H1 (cell line): ENCODE measurements around the gene CAMTA1. TPM values are rescaled to one million over a fixed set of nuclear protein-coding genes. Genes with fewer than 3 reads are reported as not detected.

Source experiments
- CTCF ChIA-PET: fragments of 300-600 bp; sonication (Branson Sonifier 250); formaldehyde crosslinking; loops from one replicate; lab custom pipeline; 2021; ENCODE audit not compliant: partially characterized antibody; lab: Charles Lee
- POLR2A ChIA-PET: fragments of 300-600 bp; sonication (Branson Sonifier 250); formaldehyde crosslinking; loops from one replicate; lab custom pipeline; 2021; ENCODE audit warnings: inconsistent platforms; ENCODE audit not compliant: partially characterized antibody; lab: Charles Lee
- DNase-seq, 2 experiments: peaks; one replicate each; pipeline versions ENCODE4 v3.0.0 to v3.0.0-alpha.2; 2010 to 2022; ENCODE audit warnings: low spot score in 2 of 2, low read depth in 1 of 2, mixed read lengths in 1 of 2
- FAIRE-seq: peaks from 2 replicates; lab custom pipeline; 2011; peaks lifted over from hg19 to GRCh38; lab: Jason Lieb, UNC
- H2AFZ ChIP-seq: 2 replicates; pipeline ENCODE4 v1.8.1; 2012; ENCODE audit warnings: low read length, inconsistent platforms
- H2AK5ac ChIP-seq: 2 replicates; pipeline ENCODE4 v1.6.1; 2013; ENCODE audit warnings: low read depth, low read length
- H2BK120ac ChIP-seq: replicated peaks from 2 replicates; pipeline ENCODE3; 2013; ENCODE audit warnings: low read depth, low read length, inconsistent platforms
- H2BK12ac ChIP-seq: 2 replicates; pipeline ENCODE4 v1.6.1; 2013; ENCODE audit warnings: low read depth, low read length
- H2BK15ac ChIP-seq: 2 replicates; pipeline ENCODE4 v1.6.1; 2013; ENCODE audit warnings: low read length
- H2BK20ac ChIP-seq: 2 replicates; pipeline ENCODE4 v1.6.1; 2013; ENCODE audit warnings: low read length
- H2BK5ac ChIP-seq: 2 replicates; pipeline ENCODE4 v1.6.1; 2013; ENCODE audit warnings: low read depth, low read length
- H3K14ac ChIP-seq: 2 replicates; pipeline ENCODE4 v1.6.1; 2013; ENCODE audit warnings: inconsistent platforms; ENCODE audit not compliant: insufficient read length
- H3K18ac ChIP-seq: 2 replicates; pipeline ENCODE4 v1.6.1; 2013; ENCODE audit warnings: low read length; ENCODE audit errors: extremely low read depth
- H3K23ac ChIP-seq: 2 replicates; pipeline ENCODE4 v1.6.1; 2013; ENCODE audit warnings: inconsistent platforms; ENCODE audit not compliant: insufficient read length
- H3K23me2 ChIP-seq: 2 replicates; pipeline ENCODE4 v1.6.1; 2013; ENCODE audit warnings: low read depth, low read length
- H3K27ac ChIP-seq: 2 replicates; pipeline ENCODE4 v1.6.1; 2011; ENCODE audit warnings: low read depth, low read length, inconsistent platforms
- H3K27me3 ChIP-seq, 4 experiments: replicated peaks in 1 of 4; 1 replicate in 1 of 4; 2 replicates in 3 of 4; pipeline versions ENCODE4 v1.6.1 to v1.8.1; 2011 to 2013; ENCODE audit warnings: low read length in 3 of 4, mild to moderate bottlenecking in 3 of 4, inconsistent platforms in 2 of 4, mixed read lengths in 2 of 4, moderate library complexity in 1 of 4; ENCODE audit not compliant: control insufficient read depth in 3 of 4, insufficient read depth in 3 of 4; ENCODE audit errors: extremely low read depth in 1 of 4
- H3K36me3 ChIP-seq, 4 experiments: 2 replicates each; pipeline versions ENCODE4 v1.6.1 to v1.8.1; 2011 to 2013; ENCODE audit warnings: mild to moderate bottlenecking in 4 of 4, low read length in 3 of 4, moderate library complexity in 2 of 4, control low read depth in 1 of 4, inconsistent platforms in 1 of 4; ENCODE audit not compliant: insufficient read depth in 4 of 4, control insufficient read depth in 2 of 4
- H3K4ac ChIP-seq: replicated peaks from 2 replicates; pipeline ENCODE3; 2013; ENCODE audit warnings: low read length, low read depth, mixed read lengths, inconsistent platforms; ENCODE audit not compliant: insufficient read length
- H3K4me1 ChIP-seq, 4 experiments: replicated peaks in 1 of 4; 1 replicate in 1 of 4; 2 replicates in 3 of 4; pipeline versions ENCODE4 v1.6.1 to v1.8.1; 2011 to 2013; ENCODE audit warnings: low read length in 3 of 4, inconsistent platforms in 2 of 4, mixed read lengths in 1 of 4; ENCODE audit not compliant: insufficient read depth in 4 of 4, control insufficient read depth in 3 of 4
- H3K4me2 ChIP-seq, 2 experiments: 2 replicates each; pipeline versions ENCODE4 v1.6.1 to v1.8.1; 2011 to 2013; ENCODE audit warnings: low read depth in 2 of 2, low read length in 2 of 2, control low read depth in 1 of 2, inconsistent platforms in 1 of 2, mild to moderate bottlenecking in 1 of 2; ENCODE audit not compliant: insufficient read depth in 1 of 2
- H3K4me3 ChIP-seq, 4 experiments: fragments of 200-600, 300-600 bp in 1 of 4; sonication (generic), shearing (Covaris generic), sonication (Bioruptor Twin) in 1 of 4; 2 replicates each; pipeline versions ENCODE4 v1.5.1 to v1.8.1; 2011 to 2016; ENCODE audit warnings: low read length in 4 of 4, low read depth in 3 of 4, control low read depth in 2 of 4, inconsistent platforms in 2 of 4, mild to moderate bottlenecking in 2 of 4, mixed read lengths in 1 of 4, moderate library complexity in 1 of 4; ENCODE audit not compliant: insufficient read depth in 2 of 4; ENCODE audit errors: extremely low read depth in 1 of 4
- H3K56ac ChIP-seq: replicated peaks from 2 replicates; pipeline ENCODE3; 2013; ENCODE audit warnings: low read depth, mild to moderate bottlenecking, mixed read lengths, low read length, inconsistent platforms; ENCODE audit not compliant: insufficient read length
- H3K79me1 ChIP-seq: 2 replicates; pipeline ENCODE4 v1.6.1; 2013; ENCODE audit warnings: low read depth, low read length, control low read depth
- H3K79me2 ChIP-seq, 2 experiments: 2 replicates each; pipeline versions ENCODE4 v1.6.1 to v1.8.1; 2012 to 2013; ENCODE audit warnings: low read length in 2 of 2, mild to moderate bottlenecking in 2 of 2, inconsistent platforms in 1 of 2; ENCODE audit not compliant: insufficient read depth in 2 of 2, control insufficient read depth in 1 of 2
- H3K9ac ChIP-seq, 4 experiments: replicated peaks in 1 of 4; 1 replicate in 1 of 4; 2 replicates in 3 of 4; pipeline versions ENCODE4 v1.6.1 to v1.8.1; 2011 to 2013; ENCODE audit warnings: low read depth in 3 of 4, low read length in 3 of 4, control low read depth in 2 of 4, mild to moderate bottlenecking in 2 of 4, moderate library complexity in 2 of 4, inconsistent platforms in 1 of 4; ENCODE audit errors: extremely low read depth in 1 of 4
- H3K9me3 ChIP-seq, 2 experiments: 2 replicates each; pipeline versions ENCODE4 v1.6.1 to v1.8.1; 2012 to 2013; ENCODE audit warnings: mild to moderate bottlenecking in 2 of 2, moderate library complexity in 2 of 2, control low read depth in 1 of 2, inconsistent platforms in 1 of 2, low read depth in 1 of 2, low read length in 1 of 2, mixed read lengths in 1 of 2; ENCODE audit not compliant: insufficient read depth in 2 of 2
- H4K20me1 ChIP-seq, 2 experiments: replicated peaks in 1 of 2; 2 replicates each; pipeline versions ENCODE3 to v1.8.1; 2011 to 2013; ENCODE audit warnings: inconsistent platforms in 2 of 2, low read length in 2 of 2, mild to moderate bottlenecking in 1 of 2; ENCODE audit not compliant: insufficient read depth in 2 of 2, control insufficient read depth in 1 of 2
- H4K5ac ChIP-seq: 2 replicates; pipeline ENCODE4 v1.6.1; 2013; ENCODE audit warnings: low read length, low read depth, mixed read lengths, inconsistent platforms; ENCODE audit not compliant: insufficient read length
- H4K8ac ChIP-seq: 2 replicates; pipeline ENCODE4 v1.8.0; 2013; ENCODE audit warnings: mild to moderate bottlenecking, moderate library complexity, low read length, inconsistent platforms; ENCODE audit not compliant: insufficient read depth; ENCODE audit errors: extremely low read depth
- H4K91ac ChIP-seq: replicated peaks from 2 replicates; pipeline ENCODE3; 2013; ENCODE audit warnings: low read length, mixed read lengths, inconsistent platforms; ENCODE audit not compliant: insufficient read length
- CREB1 ChIP-seq: IDR thresholded peaks from 2 replicates; pipeline ENCODE4 v1.6.1; 2012; ENCODE audit warnings: inconsistent platforms
- EGR1 ChIP-seq: IDR thresholded peaks from 2 replicates; pipeline ENCODE4 v1.6.1; 2011; ENCODE audit warnings: low read depth, low read length, borderline replicate concordance
- EZH2 ChIP-seq: fragments of 200-600 bp; sonication (generic); IDR thresholded peaks from 2 replicates; pipeline ENCODE4 v1.7.1; 2012; ENCODE audit warnings: low read depth, mild to moderate bottlenecking, moderate library complexity, low read length, inconsistent platforms; ENCODE audit not compliant: severe bottlenecking
- POLR2A ChIP-seq, 2 experiments: IDR thresholded peaks; 1 replicate in 1 of 2; 2 replicates in 1 of 2; pipeline ENCODE4 v1.6.1; 2011; ENCODE audit warnings: low read depth in 2 of 2, low read length in 2 of 2, mild to moderate bottlenecking in 2 of 2; ENCODE audit errors: control extremely low read depth in 1 of 2
- POU5F1 ChIP-seq: IDR thresholded peaks from 2 replicates; pipeline ENCODE4 v1.6.1; 2011; ENCODE audit warnings: low read depth, mild to moderate bottlenecking, low read length, moderate library complexity
- SIN3A ChIP-seq, 2 experiments: IDR thresholded peaks in 1 of 2; conservative IDR thresholded peaks in 1 of 2; 2 replicates each; pipeline ENCODE4 v1.6.1; 2011 to 2012; ENCODE audit warnings: low read length in 2 of 2, improper control_type of control experiment in 1 of 2, low read depth in 1 of 2, mild to moderate bottlenecking in 1 of 2
- whole genome bisulfite sequencing, 2 experiments: shearing (Covaris generic) in 1 of 2; methylation state at CpG; one replicate each; pipeline versions ENCODE4 v1.1.6 to v1.1.7; 2013 to 2015; ENCODE audit warnings: low lambda C conversion rate in 2 of 2, mixed read lengths in 2 of 2, inconsistent platforms in 1 of 2, low coverage in 1 of 2, missing lambda C conversion rate in 1 of 2; ENCODE audit not compliant: insufficient replicate concordance in 2 of 2, insufficient coverage in 1 of 2, insufficient read length in 1 of 2; ENCODE audit errors: extremely low coverage in 1 of 2, missing lambda C conversion rate in 1 of 2; 5-methylcytosine and 5-hydroxymethylcytosine counted together
- polyA plus RNA-seq, 7 experiments: library from polyadenylated mRNA; depleted of rRNA in 3 of 7; stranded (reverse) in 5 of 7; unstranded in 2 of 7; fragments of >200 nt in 5 of 7; fragments of 200-250 nt in 2 of 7; gene quantifications; 1 replicate in 5 of 7; 2 replicates in 1 of 7; 4 replicates in 1 of 7; pipeline versions ENCODE4 v1.2.1 to v1.2.3, GENCODE V29; 2011 to 2013; ENCODE audit warnings: missing spikeins in 2 of 7, mixed read lengths in 2 of 7
- total RNA-seq: library from RNA; stranded (reverse); fragmentation: NEBNext Ultra II Directional; extraction: Animal tissue kit (Norgen Biotek cat#: 25700); gene quantifications from 2 replicates; pipeline ENCODE4 v1.2.1, GENCODE V29; 2021
- TF ChIP-seq, protein P1 (sequence below): IDR thresholded peaks from 2 replicates; pipeline ENCODE4 v1.6.1; 2011; ENCODE audit warnings: low read depth, mild to moderate bottlenecking, low read length; ENCODE audit not compliant: insufficient read depth

The CAMTA1 gene
- total and polyA plus RNA-seq, 2 of the 8 experiments (the other 6 are each of a cell fraction or from before 2014, with no cell fraction given): 65.0 to 119 TPM

DNA sequence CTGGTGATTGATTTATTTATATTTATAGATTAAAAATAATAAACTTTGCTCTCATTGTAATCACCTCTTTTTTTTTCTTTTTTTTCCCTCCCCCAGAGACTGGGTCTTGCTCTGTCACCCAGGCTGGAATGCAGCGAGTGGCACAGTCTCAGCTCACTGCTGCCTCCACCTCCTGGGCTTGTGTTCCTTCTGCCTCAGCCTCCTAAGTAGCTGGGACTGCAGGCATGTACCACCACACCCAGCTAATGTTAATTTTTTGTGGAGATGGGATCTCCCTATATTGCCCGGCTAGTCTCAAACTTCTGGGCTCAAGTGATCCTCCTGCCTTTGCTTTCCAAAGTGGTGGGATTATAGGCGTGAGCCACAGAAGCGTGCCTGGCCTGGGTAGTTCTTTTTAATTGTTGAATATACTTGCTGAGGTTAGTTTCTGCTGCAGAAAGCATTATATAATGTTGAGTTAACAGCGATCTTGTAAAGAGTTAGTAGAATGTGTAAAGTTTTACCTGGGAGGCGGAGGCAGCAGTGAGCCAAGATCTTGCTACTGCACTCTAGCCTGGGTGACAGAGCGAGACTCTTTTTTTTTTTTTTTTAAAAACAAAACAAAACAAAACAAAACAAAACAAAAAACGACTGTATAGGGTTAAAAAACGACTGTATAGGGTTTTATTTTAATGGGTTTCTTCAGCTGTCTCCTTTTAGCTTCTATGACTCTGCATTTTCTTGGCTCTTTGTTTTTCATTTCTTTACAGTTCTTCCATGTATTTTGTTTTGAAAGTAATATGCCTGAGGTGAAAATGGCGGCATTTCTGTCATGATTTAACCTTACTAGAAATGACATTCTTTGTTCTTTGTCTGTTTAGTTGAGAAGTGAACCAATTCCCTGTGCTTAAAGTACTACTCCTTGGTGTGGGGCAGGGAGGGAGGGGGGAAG is 82.7 kb downstream of the CAMTA1 start:
- peaks cover 2% of the 10 kb centered on the region; the same call in 1 of the 2 replicates for H3K23me2 ChIP-seq
- no peak overlapping the region for H4K5ac ChIP-seq
- no peak overlapping the region for H3K4me3 ChIP-seq
- no peaks in the 10 kb centered on the region for H3K27me3 ChIP-seq
- no peaks in the 10 kb centered on the region; a peak in 3 of 8 replicates for H3K36me3 ChIP-seq
- TF ChIP-seq POU5F1: no peak
- TF ChIP-seq EZH2: no peak
- TF ChIP-seq CREB1: no peak
- no peak for TF ChIP-seq SIN3A (conservative IDR thresholded peaks at IDR 0.05 in 1 of 2, IDR thresholded peaks at IDR 0.05 in 1 of 2; ENCODE audit: low read depth in 1 of 2, low read length in 2 of 2)
- TF ChIP-seq EGR1: no peak
- no peak for TF ChIP-seq POLR2A (IDR thresholded peaks at IDR 0.05; ENCODE audit: control extremely low read depth in 1 of 2, low read depth in 2 of 2, low read length in 2 of 2)
- TF ChIP-seq, protein P1, sequence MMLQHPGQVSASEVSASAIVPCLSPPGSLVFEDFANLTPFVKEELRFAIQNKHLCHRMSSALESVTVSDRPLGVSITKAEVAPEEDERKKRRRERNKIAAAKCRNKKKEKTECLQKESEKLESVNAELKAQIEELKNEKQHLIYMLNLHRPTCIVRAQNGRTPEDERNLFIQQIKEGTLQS: no peak
- H3K18ac ChIP-seq: 0 out of 2 replicates have a peak overlapping the region, but pooled peaks have one; percentile 14
- H2AFZ ChIP-seq: no peak overlapping the region
- no peak overlapping the region for H3K4ac ChIP-seq
- H3K9me3 ChIP-seq: no peaks in the 10 kb centered on the region
- ChIA-PET CTCF (interaction anchor here (0.6 to 3.8 kb wide), 10 partner anchors 13 to 331 kb away, joined by 3 to 24 read pairs (median 4); no protein-coding TSS in a partner anchor), POLR2A (interaction anchor here (0.7 to 2.4 kb wide), 5 partner anchors 12 to 83 kb away, joined by 3 to 8 read pairs (median 3); partner anchors contain the start of gene CAMTA1)
- no peak overlapping the region for H3K14ac ChIP-seq
- H3K79me2 ChIP-seq: peaks cover 0 to 59% of the 10 kb centered on the region in 2 experiments; a peak in 3 of 4 replicates
- H3K23ac ChIP-seq: no peak overlapping the region
- H2BK12ac ChIP-seq: no peak overlapping the region
- DNase-seq: no peak
- H3K9ac ChIP-seq: no peak overlapping the region
- peaks cover 2 to 18% (median 14%) of the 10 kb centered on the region in 4 experiments; a peak in 6 of 7 replicates for H3K4me1 ChIP-seq
- no peak overlapping the region; a peak in 1 of 4 replicates for H3K4me2 ChIP-seq
- no peaks in the 10 kb centered on the region; the same call in 1 of the 2 replicates for H3K79me1 ChIP-seq
- 63% methylated on average over 10 of the region's 10 CpGs; no CpG with 5 or more reads in 1 of the 2 experiments for WGBS, 2 experiments
- H3K27ac ChIP-seq: no peak overlapping the region
- no peak overlapping the region for H2BK20ac ChIP-seq
- no peak for FAIRE-seq
- no peak overlapping the region for H2BK5ac ChIP-seq
- H4K8ac ChIP-seq: no peak overlapping the region
- no peak overlapping the region for H3K56ac ChIP-seq
- H2BK15ac ChIP-seq: no peak overlapping the region
- no peak overlapping the region for H4K91ac ChIP-seq
- no peak overlapping the region; the same call in 1 of the 2 replicates for H2AK5ac ChIP-seq
- H2BK120ac ChIP-seq: no peak overlapping the region
- peaks cover 0 to 2% of the 10 kb centered on the region in 2 experiments for H4K20me1 ChIP-seq
